Mucosa of gallbladder (tissue), 1 donor: ENCODE measurements around the gene PLEKHJ1. TPM values are rescaled to one million over a fixed set of nuclear protein-coding genes. Genes with fewer than 3 reads are reported as not detected.

ENCODE experiments used
- DNase-seq: peaks from one replicate; pipeline ENCODE4 v3.0.0-alpha.2; 2020; ENCODE audit warnings: low spot score
- total RNA-seq: library from RNA; stranded (reverse); gene quantifications from one replicate; pipeline ENCODE4 v1.2.1, GENCODE V29; 2021
- donor health status: DM: no; HTN: no; CAD: no.

The PLEKHJ1 gene
- total RNA-seq, 1 donor from 2014 or later: 126 TPM

DNA sequence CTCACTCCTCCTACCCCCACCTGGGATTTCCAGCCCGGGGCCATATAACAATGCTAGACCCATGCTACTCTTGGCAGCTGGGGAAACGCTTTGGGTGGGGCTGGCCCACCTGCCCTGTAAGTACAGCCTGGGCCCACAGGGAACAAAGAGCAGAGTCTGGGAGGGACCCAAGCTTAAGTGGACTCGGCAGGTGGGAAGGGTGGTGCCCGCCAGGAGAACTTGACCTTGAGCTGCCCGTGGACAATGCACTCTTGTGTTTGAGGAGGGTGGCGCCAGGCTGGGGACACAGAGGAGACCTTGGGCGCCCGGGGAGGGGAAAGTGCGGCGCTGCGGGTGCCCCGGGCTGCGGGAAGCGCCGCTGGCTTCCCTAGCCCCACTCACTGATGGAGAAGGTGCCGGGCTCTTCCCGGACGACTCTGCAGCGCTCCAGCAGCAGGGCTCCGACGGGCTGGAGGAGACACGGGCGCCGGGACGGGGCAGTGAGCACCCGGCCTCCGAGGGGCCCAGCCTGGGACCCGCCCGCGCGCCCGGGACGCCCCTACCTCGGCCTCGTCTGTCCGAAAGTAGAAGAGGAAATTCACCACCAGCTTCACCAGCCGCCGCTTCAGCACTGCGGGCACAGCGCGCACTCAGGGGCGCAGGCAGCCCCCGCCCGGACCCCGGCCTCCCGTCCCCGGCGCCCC is 607 bp downstream of the PLEKHJ1 start:
- peak; percentile 51 for DNase-seq

DNA sequence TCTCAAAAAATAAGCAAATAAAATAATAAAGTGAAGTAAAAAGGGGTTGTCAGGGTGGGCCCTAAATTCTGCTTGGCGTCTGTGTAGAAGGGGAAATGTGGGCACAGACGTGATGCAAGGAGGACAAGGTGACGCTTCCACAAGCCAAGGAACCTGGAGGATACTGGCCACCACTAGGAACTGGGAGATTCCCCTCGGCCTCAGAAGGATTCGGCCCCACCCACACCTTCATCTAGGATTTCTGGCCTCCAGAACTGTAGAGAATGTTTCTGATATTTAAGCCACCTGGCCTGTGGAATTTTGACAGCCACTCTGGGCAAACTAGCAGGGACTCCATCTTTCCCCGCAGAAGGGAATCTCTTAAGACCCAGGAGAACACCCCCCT is 1.1 kb downstream of the PLEKHJ1 start:
- DNase-seq: no peak

DNA sequence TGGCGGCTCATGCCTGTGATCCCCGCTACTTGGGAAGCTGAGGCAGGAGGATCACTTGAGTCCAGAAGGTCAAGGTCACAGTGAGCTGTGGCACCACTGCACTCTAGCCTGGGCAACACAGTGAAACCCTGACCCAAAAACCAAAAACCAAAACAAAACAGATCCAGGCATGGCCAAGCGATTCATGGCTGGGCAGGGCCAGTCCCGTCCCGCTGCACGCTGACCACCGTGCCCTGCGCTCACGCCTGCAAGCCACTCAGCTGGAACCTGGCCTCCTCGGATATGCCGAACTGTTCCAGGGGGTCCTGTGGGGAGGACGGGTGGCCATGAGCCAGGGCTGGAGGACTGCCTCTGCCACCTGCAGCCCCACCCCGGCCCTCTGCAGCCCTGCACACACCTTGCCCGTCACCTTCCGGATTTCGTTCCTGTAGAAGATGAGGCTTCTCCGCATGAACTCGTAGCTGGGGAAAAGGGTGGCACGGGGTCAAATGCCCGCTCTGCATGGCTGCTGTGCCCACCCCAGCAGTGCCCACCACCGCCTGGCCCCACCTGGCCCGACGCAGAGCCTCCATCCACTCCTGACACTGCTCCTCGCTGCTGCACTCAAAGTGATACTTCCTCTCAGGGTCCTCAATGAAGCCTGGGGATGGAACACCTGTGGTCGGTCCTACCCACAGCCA is 2.4 kb downstream of the PLEKHJ1 start:
- no peak for DNase-seq

DNA sequence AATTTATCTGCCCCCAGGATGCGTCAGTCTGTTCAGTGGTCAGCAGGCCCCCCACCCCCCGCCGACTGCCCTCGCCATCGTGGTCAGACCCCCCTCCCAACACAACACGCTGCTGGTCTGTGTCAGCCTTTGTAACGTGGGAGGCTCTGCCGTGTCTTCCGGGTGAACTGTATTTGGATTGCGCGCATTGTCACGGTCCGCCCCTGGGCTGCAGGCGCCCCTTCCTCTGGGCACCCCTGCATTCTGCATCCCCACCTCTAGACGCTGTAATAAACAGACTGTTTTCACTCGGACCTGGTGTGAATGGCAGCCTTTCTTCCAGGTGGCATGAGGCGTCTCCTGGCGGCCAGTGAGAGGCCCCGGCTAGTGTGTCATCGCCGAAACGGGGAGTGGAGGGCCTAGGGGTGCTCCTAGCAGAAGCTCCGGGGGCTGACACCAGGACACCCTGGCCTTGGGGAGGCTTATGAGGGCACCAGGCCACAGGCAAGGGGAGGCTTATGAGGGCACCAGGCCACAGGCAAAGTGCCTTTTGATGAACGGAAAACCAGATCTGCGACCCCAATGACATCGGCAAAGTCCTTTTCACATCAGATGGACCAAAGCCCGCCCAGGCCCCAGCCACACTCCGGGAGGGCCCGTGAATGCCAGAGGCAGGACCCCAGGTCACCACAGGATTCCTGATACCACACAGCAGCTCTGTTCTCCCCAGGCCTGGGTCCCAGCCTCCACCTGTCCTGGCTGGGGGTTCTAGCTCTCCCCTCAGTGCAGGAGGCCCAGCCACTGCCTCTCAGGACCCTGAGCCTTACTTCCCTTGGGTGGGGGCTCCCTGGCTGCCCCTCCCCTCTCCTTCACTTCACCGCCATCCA is 3.6 kb downstream of the PLEKHJ1 start:
- DNase-seq: no peak

DNA sequence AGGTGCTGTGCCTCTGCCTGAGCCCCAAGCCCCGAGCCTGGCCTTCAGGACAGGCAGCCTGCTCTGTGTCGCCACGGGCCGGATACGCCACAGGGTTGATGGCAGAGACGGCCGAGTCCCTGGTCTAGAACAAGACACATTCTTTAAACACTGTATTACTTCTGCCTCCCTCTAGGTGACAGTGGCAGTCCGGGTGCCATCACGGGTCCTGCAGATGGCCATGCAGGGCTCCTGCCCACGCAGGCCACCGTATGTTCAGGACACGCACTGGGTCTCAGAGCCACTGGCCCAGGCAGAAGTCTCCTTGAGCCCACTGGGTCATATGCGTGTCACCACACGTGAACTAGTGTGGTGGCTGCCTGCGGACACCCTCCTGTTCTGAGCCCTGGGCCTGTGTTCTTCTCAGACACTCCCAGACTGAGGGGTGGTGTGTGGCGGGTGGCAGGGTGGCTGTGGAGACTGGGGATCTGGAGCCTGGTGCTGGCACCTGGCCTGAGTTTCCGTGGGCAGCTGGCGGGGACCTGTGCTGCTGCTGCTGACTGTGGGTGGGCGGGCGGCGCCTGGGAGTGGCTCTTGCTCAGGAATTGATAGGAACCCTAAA is 4.4 kb downstream of the PLEKHJ1 start:
- DNase-seq: no peak

DNA sequence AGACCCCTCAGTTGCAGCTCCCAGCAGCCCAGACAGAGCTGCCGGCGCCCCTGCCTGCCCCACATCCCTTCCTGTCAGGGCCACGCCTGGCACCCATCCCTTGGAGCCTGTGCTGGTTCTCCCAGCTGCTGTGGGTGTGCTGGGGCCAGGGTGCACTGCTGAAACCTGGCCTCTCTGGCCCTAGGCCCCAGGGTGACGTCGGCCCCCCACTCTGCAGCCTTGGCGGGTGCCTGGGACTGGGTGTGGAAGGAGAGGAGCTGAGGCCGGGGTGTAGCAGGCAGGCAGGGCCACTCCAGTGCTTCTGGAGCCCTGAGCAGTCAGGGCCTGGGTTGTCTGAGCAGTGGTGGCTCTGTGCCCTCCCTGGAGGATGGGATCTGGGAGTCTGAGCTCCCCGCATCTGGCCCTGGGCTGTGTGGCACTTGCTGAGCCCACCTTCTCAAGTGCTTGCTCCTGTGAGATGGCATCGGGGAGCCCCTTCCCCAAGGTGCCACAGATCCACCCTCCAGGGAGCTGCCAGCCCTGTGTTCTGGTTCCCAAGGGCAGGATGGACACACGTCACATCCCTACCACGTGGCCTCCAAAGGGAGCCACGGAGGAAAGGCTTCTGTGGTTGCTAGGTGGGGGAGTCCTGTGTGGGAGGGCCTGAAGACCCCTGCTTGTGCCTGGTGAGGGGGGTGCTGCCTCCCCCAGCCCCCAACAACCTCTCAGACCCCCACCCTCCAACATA is 5.2 kb downstream of the PLEKHJ1 start:
- DNase-seq: no peak

DNA sequence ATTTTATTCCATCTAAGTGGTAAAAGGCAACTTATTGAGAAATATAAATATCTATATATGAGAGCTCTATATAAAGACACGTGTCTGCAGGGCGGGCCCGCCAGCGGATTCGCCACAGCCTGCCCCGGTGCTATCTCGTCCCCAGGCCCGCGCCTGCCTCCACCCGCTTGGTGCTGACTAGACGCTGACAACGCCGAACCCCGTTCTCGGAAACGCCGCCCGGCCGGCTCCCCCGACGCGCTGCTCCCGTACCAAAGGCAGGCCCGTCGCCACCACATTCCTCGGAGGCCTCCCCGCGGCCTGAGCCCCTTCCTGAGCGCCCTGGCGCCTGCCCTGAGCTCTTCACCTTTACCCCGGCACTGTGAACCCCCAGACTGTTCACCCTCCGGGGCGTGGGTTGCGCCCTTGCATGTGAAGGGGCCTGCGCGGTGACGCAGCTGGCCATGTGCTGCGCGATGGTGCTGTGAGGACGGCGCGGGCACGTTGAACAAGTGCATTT is 6.0 kb downstream of the PLEKHJ1 start:
- DNase-seq: no peak

DNA sequence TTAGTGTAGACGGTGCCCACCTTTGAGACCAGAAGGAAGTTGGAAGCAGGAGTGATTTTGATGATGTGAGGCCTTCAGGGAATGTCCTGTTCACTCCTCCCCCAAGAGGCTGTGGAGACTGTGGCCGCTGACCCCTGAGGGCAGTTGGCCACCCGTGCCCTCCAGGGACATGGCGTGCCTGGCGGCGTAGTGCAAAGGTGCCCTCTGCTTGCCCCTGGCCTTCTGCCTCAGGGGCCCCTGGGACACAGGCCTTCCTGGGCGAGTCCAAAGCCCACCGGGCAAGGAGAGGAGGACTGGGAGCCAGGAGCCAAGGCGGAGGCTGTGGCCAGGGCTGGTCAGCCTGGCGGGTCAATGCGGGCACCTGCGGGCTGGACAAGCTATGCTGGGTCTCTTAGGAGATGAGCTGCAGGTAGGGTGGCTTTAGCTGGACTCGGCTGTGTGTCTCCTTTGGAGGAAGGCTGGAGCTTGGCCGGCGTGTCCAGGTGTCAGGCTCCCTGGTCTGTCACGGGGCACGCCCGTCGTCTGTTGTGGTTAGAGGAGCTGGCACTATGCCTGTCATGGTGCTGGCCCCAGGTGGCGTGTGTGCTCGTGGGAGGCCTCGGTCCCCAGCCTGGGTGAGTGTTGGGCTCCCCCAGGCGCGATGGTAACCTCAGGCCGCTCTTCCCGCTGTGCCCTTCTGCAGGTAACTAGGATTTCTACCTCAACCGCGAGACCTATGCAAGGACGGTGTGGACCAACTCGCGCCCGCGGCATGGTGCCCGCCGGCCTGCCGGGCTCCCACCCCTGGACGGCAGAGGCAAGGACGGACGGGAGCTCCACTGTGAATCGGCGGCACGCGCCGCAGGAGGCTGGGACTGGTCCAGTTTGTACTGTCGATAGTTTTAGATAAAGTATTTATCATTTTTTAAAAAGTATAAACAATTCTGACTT is 6.8 kb downstream of the PLEKHJ1 start:
- no peak for DNase-seq

DNA sequence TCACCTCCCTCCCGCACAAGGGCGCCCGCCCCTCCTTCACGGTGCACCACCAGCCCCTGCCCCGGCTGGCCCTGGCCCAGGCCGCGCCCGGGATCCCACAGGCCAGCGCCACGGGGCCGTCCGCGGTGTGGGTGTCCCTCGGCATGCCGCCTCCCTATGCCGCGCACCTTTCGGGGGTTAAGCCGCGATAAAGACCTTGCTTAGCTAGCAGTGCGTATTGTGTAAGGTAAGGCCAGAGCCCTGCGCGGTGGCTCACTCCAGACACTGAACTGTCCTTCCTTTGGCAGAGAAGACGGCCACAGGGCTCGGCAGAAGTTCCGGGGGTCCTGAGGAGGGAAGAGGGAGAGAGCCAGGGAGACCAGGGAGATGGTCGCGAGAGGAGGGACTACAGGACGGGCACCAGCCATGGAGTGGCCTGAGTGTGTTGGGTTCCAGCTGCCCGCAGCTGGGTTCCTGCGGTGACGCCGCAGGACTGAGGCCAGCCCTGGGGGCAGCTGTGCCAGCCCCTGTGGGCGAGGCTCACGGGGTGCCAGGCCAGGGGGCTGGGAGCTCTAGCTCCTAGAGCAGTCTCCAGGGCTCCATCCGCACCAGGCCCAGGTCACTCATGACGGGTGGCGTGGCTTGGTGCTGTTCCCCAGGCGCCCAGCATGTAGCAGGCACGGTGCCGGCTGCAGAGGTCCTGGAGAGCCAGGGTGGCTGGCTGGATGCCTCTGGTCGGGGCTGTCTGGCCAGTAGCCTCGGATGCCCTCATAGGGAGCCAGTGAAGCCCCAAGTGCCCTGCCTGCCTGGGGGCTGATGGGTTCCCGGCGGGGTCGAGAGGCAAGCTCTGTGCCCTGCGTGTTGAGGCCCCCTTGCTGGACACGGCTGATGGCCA is 7.7 kb downstream of the PLEKHJ1 start:
- no peak for DNase-seq

DNA sequence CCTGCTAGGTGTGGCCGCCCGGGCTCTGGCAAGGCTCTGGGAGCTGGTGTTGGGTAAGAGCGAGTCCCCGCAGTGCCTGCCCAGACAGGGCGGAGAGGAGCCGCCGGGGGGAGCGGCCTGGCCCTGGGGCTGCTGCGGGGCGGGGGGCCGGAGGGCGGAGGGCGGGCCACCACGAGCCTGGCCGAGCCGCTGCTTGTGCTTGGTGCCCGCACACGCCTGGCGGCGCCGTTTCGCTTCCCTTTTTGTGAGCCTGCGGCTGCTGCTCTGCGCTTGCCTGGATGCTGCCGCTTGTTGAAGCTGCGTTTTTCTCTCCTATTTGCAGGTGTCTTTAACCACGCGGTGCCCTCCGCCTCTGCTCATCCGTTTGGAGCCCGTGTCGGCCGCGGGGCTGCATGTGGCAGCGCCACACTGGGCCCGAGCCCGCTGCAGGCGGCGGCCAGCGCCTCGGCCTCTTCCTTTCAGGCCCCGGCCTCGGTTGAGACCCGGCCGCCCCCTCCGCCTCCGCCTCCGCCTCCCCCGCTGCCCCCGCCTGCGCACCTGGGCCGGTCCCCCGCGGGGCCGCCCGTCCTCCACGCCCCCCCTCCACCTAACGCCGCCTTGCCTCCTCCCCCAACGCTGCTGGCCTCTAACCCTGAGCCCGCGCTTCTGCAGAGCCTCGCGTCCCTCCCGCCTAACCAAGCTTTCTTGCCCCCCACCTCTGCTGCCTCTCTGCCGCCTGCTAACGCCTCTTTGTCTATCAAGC is 8.5 kb downstream of the PLEKHJ1 start:
- DNase-seq: no peak

DNA sequence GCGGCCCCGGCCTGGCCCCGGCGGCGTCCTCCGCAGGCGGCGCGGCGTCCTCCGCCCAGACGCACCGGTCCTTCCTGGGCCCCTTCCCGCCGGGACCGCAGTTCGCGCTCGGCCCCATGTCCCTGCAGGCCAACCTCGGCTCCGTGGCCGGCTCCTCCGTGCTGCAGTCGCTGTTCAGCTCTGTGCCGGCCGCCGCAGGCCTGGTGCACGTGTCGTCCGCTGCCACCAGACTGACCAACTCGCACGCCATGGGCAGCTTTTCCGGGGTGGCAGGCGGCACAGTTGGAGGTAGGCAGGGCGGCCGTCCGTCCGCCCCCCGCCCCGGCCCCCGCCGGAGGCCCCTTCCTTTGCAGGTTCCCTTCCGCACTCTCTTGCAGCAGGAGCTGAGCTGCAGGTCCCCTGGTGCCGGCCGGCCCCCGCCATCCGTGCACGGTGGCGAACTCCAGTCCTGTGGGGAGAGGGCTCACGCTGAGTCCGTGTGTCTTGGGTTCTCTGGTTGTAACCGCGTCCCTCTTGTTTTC is 9.2 kb downstream of the PLEKHJ1 start:
- DNase-seq: no peak

DNA sequence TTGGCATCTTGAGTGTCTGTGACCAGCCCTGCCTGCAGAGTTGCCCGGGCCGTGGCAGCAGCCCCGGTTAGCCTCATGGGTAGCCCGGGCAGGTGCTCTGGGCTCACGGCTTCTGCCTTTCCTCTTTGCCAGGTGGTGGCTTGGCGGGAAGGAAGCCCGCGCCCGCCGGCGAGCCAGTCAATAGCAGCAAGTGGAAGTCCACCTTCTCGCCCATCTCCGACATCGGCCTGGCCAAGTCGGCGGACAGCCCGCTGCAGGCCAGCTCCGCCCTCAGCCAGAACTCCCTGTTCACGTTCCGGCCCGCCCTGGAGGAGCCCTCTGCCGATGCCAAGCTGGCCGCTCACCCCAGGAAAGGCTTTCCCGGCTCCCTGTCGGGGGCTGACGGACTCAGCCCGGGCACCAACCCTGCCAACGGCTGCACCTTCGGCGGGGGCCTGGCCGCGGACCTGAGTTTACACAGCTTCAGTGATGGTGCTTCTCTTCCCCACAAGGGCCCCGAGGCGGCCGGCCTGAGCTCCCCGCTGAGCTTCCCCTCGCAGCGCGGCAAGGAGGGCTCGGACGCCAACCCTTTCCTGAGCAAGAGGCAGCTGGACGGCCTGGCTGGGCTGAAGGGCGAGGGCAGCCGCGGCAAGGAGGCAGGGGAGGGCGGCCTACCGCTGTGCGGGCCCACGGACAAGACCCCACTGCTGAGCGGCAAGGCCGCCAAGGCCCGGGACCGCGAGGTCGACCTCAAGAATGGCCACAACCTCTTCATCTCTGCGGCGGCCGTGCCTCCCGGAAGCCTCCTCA is 9.9 kb downstream of the PLEKHJ1 start:
- no peak for DNase-seq

DNA sequence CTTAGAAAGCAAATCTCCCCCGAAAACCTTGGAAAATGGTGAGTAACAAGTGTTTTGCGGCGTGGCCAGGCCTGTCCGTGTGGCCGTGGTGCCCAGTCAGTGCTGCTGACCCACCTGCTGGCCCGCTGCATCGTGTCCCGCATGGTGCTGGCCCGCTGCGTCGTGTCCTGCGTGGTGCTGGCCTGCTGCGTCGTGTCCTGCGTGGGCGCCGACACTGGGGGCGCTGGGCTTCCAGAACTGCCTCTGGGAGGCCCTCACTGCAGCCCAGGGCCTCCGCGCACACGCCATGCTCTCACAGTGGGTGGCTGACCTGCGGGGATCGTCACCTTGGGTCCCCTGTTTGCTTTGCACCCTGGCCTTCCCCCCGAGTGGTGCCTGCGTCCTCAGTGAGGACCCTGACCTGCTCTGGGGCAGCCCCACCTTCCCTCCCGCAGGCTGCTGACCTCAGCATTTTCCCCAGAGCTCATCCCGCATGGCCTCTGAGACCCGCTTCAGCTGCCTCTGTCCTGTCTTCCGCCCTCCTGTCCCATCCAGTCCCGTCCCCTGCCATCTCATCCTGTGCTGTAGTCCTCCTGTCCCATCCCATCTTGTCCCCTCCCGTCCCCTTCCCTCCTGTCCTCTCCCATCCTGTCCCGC is 10.6 kb downstream of the PLEKHJ1 start:
- no peak for DNase-seq

DNA sequence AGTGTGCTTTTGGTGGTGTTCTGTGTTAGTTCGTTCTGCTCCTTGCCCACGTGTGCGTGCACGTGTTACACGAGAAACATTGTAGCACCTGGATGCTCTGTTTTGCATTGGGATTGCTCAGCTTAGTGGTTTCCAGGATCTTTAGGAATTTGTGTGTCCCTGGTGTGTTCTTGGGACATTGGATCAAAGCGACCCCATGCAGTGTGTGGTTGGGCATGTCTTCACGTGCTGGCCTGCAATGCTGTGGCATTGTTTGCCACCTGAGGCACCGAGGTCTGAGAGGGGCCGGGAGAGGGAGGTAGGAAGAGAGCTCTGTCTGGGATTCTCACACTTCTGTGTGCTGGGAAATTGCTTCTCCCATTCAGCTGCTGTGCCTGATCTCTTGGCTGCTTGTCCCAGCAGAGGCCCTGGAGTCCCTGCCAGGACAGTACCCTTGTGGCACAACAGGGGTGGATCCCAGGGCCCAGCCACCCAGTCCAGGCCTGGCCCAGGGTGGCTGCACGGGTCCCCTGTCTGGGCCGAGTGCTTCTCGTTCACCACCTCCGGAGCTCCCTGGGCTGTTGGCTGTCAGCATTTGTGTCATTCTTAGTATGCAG is 11.3 kb downstream of the PLEKHJ1 start:
- DNase-seq: no peak

DNA sequence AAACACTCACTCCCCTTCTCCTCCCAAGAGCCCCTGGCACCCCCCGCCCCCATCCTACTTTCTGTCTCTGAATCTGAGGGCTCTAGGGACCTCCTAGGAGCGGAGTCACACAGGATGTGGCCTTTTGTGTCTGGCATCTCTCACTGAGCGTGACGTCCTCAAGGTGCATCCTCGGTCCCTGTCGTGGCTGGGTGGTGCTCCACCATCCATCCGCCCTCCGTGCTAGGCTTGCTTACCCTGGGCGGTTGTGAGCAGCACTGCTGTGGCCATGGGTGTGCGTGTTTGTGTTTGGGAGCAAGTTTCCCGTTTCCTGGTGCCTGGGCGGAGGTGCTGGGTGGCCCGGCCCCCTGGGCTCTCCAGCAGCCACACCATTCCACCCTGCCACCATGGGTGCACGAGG is 12.2 kb downstream of the PLEKHJ1 start:
- no peak for DNase-seq

DNA sequence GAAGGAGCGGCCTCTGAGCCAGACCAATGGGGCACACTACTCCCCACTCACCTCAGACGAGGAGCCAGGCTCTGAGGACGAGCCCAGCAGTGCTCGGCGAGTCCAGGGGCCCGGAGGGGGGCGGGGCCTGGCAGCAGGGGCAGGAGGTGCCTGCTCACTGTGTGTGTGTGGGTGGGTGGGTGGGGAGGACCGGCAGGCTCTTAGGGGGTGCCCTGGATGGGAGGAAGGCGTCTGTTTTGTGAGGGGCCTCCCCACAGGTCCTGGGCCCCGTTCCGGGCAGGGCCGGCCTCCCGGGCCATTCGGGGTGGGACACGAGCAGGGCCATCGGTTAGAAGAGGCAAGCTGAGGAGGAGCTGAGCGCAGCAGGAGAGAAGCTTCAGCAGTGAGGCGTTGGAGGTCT is 12.7 kb downstream of the PLEKHJ1 start:
- DNase-seq: no peak

DNA sequence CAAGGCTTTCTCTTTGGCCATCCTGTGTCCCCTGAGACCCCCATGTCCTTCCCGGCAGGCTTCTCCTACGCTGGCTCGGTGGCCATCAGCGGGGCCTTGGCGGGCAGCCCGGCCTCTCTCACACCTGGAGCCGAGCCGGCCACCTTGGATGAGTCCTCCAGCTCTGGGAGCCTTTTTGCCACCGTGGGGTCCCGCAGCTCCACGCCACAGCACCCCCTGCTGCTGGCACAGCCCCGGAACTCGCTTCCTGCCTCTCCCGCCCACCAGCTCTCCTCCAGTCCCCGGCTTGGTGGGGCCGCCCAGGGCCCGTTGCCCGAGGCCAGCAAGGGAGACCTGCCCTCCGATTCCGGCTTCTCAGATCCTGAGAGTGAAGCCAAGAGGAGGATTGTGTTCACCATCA is 14.2 kb downstream of the PLEKHJ1 start:
- no peak for DNase-seq
